HG03521 (cell line): Measurements from ENCODE around the gene TTC9B.

Experiments
- ATAC-seq: cut with Tn5 transposase; IDR thresholded peaks from one replicate; pipeline ENCODE4 v1.9.1; 2021; ENCODE audit warnings: mild to moderate bottlenecking, moderate library complexity; ENCODE audit not compliant: unreplicated experiment

Gene TTC9B

GRCh38 chr19:40217934-40218890, at the start of gene TTC9B:
TSS of gene TTC9B (minus strand) at chr19:40218384. CDS start at chr19:40218381, 3 bp downstream.
- ATAC-seq, result no peak

- ATAC-seq, result no peak
Measured at GRCh38 chr19:40267601-40267997, 49.4 kb upstream of the TTC9B start.

GRCh38 chr19:40266912-40267600, 48.9 kb upstream of the TTC9B start:
- no peak for ATAC-seq

GRCh38 chr19:40266119-40266518, 47.9 kb upstream of the TTC9B start:
- no peak for ATAC-seq

GRCh38 chr19:40265763-40266099, 47.5 kb upstream of the TTC9B start:
- no peak for ATAC-seq

GRCh38 chr19:40265055-40265762, 47.0 kb upstream of the TTC9B start:
- ATAC-seq, result no peak

GRCh38 chr19:40264314-40265054, 46.3 kb upstream of the TTC9B start:
- no peak for ATAC-seq

GRCh38 chr19:40263440-40264313, 45.5 kb upstream of the TTC9B start:
- no peak for ATAC-seq

GRCh38 chr19:40262422-40262821, 44.2 kb upstream of the TTC9B start:
- no peak for ATAC-seq

- no peak for ATAC-seq
Measured at GRCh38 chr19:40261631-40262030, 43.4 kb upstream of the TTC9B start.

- ATAC-seq, result no peak
Measured at GRCh38 chr19:40257096-40257517, 38.9 kb upstream of the TTC9B start.

GRCh38 chr19:40256512-40256911, 38.3 kb upstream of the TTC9B start:
- ATAC-seq, result no peak

- ATAC-seq, result no peak
Measured at GRCh38 chr19:40255619-40256166, 37.5 kb upstream of the TTC9B start.

GRCh38 chr19:40254714-40255418, 36.7 kb upstream of the TTC9B start:
- ATAC-seq, result no peak

- ATAC-seq, result no peak
Measured at GRCh38 chr19:40253611-40254092, 35.5 kb upstream of the TTC9B start.

GRCh38 chr19:40252395-40252794, 34.2 kb upstream of the TTC9B start:
- no peak for ATAC-seq

GRCh38 chr19:40251991-40252390, 33.8 kb upstream of the TTC9B start:
- ATAC-seq, result no peak

GRCh38 chr19:40251244-40251643, 33.1 kb upstream of the TTC9B start:
- ATAC-seq, result no peak

GRCh38 chr19:40249781-40250180, 31.6 kb upstream of the TTC9B start:
- no peak for ATAC-seq
